ENCODE results near the gene C11orf65.

The C11orf65 gene

GRCh38 chr11:108498046-108498815 is 30.9 kb upstream of the C11orf65 start, which contains the start of gene POGLUT3:
POGLUT3 (minus strand) TSS chr11:108498384; CDS start chr11:108498366, 18 bp downstream.
- peak within 1 kb of the TSS; percentile 98 for H3K27ac ChIP-seq (ENCODE audit: low read depth, low read length, severe bottlenecking)
- H3K4me3 ChIP-seq (ENCODE audit: extremely low read depth, insufficient read depth, low read length, poor library complexity, severe bottlenecking) = peak within 1 kb of the TSS; percentile 58
- H3K36me3 ChIP-seq (ENCODE audit: control insufficient read depth, insufficient read depth, low read length) = no peaks in the 10 kb centered on the region
- H3K9me3 ChIP-seq (ENCODE audit: control insufficient read depth, low read length) = no peaks in the 10 kb centered on the region
- WGBS, 2 experiments (ENCODE audit: insufficient coverage in 2 of 2) = 1% methylated on average over 66 to 71 of the region's 84 CpGs
- peaks cover 32% of the 10 kb centered on the region for H3K4me1 ChIP-seq (ENCODE audit: control insufficient read depth, insufficient read depth, low read length, poor library complexity, severe bottlenecking)

DNA sequence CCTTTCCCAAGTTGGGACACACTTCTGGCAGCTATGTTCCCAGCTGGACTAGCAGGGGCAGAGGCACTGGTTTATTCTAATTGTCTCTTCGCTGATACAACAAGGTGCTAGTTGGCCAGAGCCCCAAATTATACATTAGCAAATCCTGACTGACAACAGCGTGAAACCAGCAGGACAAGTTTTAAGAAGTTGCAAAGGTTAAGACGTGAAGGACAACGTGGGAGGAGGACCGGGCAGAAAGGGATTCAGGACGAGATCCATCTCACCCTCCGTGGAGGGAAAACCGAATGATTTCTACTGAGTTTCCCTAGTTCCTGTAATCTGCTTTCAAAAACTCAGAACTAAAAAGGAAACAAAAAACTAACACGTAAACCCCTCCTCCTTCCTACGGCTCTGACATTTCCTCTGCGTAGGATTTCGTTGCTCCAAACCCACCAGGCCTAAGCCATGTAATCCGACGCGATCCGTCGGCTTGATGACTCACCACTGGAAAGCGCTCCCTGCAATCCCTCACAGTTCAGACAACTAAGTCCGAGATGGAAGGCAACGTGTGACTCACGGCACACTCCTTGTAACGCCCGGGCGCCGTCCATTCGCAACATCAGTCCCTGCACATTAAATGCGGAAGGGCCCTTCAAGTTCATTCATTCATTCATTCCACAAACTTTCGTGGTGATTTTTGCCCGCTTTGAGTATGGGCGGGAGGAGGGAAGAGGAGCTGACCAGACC is 30.2 kb upstream of the C11orf65 start:
- no peaks in the 10 kb centered on the region for H3K9me3 ChIP-seq (ENCODE audit: control insufficient read depth, low read length)
- WGBS, 2 experiments (ENCODE audit: insufficient coverage in 2 of 2) = 2 to 4% methylated on average over 17 to 24 of the region's 30 CpGs
- H3K27ac ChIP-seq (ENCODE audit: low read depth, low read length, severe bottlenecking) = peak overlapping the region; percentile 98
- peaks cover 32% of the 10 kb centered on the region for H3K4me1 ChIP-seq (ENCODE audit: control insufficient read depth, insufficient read depth, low read length, poor library complexity, severe bottlenecking)
- no peaks in the 10 kb centered on the region for H3K36me3 ChIP-seq (ENCODE audit: control insufficient read depth, insufficient read depth, low read length)
- peak overlapping the region; percentile 58 for H3K4me3 ChIP-seq (ENCODE audit: extremely low read depth, insufficient read depth, low read length, poor library complexity, severe bottlenecking)

GRCh38 chr11:108496643-108497256 is 29.4 kb upstream of the C11orf65 start:
- peak overlapping the region; percentile 58 for H3K4me3 ChIP-seq (ENCODE audit: extremely low read depth, insufficient read depth, low read length, poor library complexity, severe bottlenecking)
- H3K4me1 ChIP-seq (ENCODE audit: control insufficient read depth, insufficient read depth, low read length, poor library complexity, severe bottlenecking) = peaks cover 28% of the 10 kb centered on the region
- no peaks in the 10 kb centered on the region for H3K9me3 ChIP-seq (ENCODE audit: control insufficient read depth, low read length)
- peak overlapping the region; percentile 98 for H3K27ac ChIP-seq (ENCODE audit: low read depth, low read length, severe bottlenecking)
- 93 to 97% methylated on average over 7 of the region's 7 CpGs for WGBS, 2 experiments (ENCODE audit: insufficient coverage in 2 of 2)
- H3K36me3 ChIP-seq (ENCODE audit: control insufficient read depth, insufficient read depth, low read length) = no peaks in the 10 kb centered on the region

DNA sequence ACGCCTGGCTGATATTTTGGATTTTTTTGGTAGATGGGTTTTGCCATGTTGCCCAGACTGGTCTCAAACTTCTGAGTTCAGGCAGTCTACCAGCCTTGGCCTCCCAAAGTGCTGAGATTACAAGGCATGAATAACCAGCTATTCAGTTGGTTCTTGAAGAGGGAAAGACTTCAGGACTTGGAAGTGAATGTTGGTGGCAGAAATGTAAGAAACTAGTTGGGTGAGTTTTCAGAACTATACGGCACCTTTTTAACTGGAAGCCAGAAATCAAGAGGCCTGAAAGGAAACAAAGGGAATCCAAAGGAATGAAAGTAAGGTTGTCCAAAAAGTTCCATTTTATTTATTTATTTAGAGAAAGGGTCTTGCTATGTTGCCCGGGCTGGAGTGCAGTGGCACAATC is 28.0 kb upstream of the C11orf65 start:
- Histone ChIP-seq H3K4me1 (ENCODE audit: control insufficient read depth, insufficient read depth, low read length, poor library complexity, severe bottlenecking) (peaks cover 18% of the 10 kb centered on the region), H3K36me3 (ENCODE audit: control insufficient read depth, insufficient read depth, low read length) (no peaks in the 10 kb centered on the region), H3K4me3 (ENCODE audit: extremely low read depth, insufficient read depth, low read length, poor library complexity, severe bottlenecking) (no peak overlapping the region), H3K27ac (ENCODE audit: low read depth, low read length, severe bottlenecking) (no peak overlapping the region), H3K9me3 (ENCODE audit: control insufficient read depth, low read length) (no peaks in the 10 kb centered on the region)
- WGBS, 2 experiments (ENCODE audit: insufficient coverage in 2 of 2) = 100% methylated on average over 1 to 2 of the region's 3 CpGs

- no peak overlapping the region for H3K4me3 ChIP-seq (ENCODE audit: extremely low read depth, insufficient read depth, low read length, poor library complexity, severe bottlenecking)
- H3K27ac ChIP-seq (ENCODE audit: low read depth, low read length, severe bottlenecking) = no peak overlapping the region
- no peaks in the 10 kb centered on the region for H3K9me3 ChIP-seq (ENCODE audit: control insufficient read depth, low read length)
- H3K36me3 ChIP-seq (ENCODE audit: control insufficient read depth, insufficient read depth, low read length) = peaks cover 7% of the 10 kb centered on the region
- 89 to 97% methylated on average over 4 to 5 of the region's 6 CpGs for WGBS, 2 experiments (ENCODE audit: insufficient coverage in 2 of 2)
- H3K4me1 ChIP-seq (ENCODE audit: control insufficient read depth, insufficient read depth, low read length, poor library complexity, severe bottlenecking) = peaks cover 12% of the 10 kb centered on the region
Observed at GRCh38 chr11:108494182-108494581, 26.9 kb upstream of the C11orf65 start.

GRCh38 chr11:108491936-108492335 is 24.6 kb upstream of the C11orf65 start:
- Histone ChIP-seq H3K36me3 (ENCODE audit: control insufficient read depth, insufficient read depth, low read length) (peaks cover 18% of the 10 kb centered on the region), H3K4me3 (ENCODE audit: extremely low read depth, insufficient read depth, low read length, poor library complexity, severe bottlenecking) (no peak overlapping the region), H3K9me3 (ENCODE audit: control insufficient read depth, low read length) (no peaks in the 10 kb centered on the region), H3K4me1 (ENCODE audit: control insufficient read depth, insufficient read depth, low read length, poor library complexity, severe bottlenecking) (peaks cover 8% of the 10 kb centered on the region), H3K27ac (ENCODE audit: low read depth, low read length, severe bottlenecking) (no peak overlapping the region)
- 77 to 80% methylated on average over 1 to 2 of the region's 3 CpGs for WGBS, 2 experiments (ENCODE audit: insufficient coverage in 2 of 2)

DNA sequence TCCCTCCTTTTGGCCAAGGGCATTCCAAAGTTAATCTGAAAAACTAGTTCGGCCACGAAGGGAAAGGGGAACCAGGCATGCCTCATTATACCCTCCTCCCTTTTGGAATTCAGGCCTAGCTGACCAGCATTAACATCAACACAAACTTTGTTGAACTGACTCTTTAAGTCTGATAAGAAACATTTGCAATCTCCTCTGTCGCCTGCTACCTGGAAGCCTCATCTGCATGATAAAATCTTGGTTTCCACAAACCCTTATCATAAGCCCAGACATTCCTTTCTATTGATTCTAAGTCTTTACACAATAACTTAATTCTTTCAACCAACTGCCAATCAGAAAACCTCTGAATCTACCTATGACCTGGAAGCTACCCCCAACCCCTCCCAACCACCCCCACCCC is 19.5 kb upstream of the C11orf65 start:
- H3K4me1 ChIP-seq (ENCODE audit: control insufficient read depth, insufficient read depth, low read length, poor library complexity, severe bottlenecking) = no peaks in the 10 kb centered on the region
- H3K36me3 ChIP-seq (ENCODE audit: control insufficient read depth, insufficient read depth, low read length) = peaks cover 58% of the 10 kb centered on the region
- H3K27ac ChIP-seq (ENCODE audit: low read depth, low read length, severe bottlenecking) = no peak overlapping the region
- peaks cover 3% of the 10 kb centered on the region for H3K9me3 ChIP-seq (ENCODE audit: control insufficient read depth, low read length)
- 96 to 98% methylated on average over 3 of the region's 3 CpGs for WGBS, 2 experiments (ENCODE audit: insufficient coverage in 2 of 2)
- H3K4me3 ChIP-seq (ENCODE audit: extremely low read depth, insufficient read depth, low read length, poor library complexity, severe bottlenecking) = no peak overlapping the region

DNA sequence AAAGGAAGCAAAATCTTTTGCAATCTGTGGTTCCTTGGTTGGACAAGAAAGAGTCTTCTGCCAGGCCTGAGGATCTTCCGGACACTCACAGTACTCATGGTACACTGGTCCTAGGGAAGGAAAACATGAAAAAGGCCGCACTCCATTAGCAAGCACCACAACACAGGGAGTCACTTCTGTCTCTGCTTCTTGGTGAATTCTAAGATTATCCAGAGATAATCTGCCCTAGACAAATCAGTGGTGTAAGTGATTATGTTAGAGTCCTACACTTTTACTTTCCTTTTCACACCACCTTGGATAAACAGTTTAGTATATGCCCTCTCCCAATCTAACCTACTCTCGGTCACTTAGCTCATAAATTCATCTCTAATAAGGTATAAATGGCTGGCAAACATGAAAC is 19.0 kb upstream of the C11orf65 start:
- H3K27ac ChIP-seq (ENCODE audit: low read depth, low read length, severe bottlenecking) = no peak overlapping the region
- peaks cover 63% of the 10 kb centered on the region for H3K36me3 ChIP-seq (ENCODE audit: control insufficient read depth, insufficient read depth, low read length)
- H3K4me3 ChIP-seq (ENCODE audit: extremely low read depth, insufficient read depth, low read length, poor library complexity, severe bottlenecking) = no peak overlapping the region
- H3K9me3 ChIP-seq (ENCODE audit: control insufficient read depth, low read length) = peaks cover 3% of the 10 kb centered on the region
- no peaks in the 10 kb centered on the region for H3K4me1 ChIP-seq (ENCODE audit: control insufficient read depth, insufficient read depth, low read length, poor library complexity, severe bottlenecking)
- 100% methylated on average over 1 of the region's 3 CpGs; no CpG with 5 or more reads in 1 of the 2 experiments for WGBS, 2 experiments (ENCODE audit: insufficient coverage in 2 of 2)

DNA sequence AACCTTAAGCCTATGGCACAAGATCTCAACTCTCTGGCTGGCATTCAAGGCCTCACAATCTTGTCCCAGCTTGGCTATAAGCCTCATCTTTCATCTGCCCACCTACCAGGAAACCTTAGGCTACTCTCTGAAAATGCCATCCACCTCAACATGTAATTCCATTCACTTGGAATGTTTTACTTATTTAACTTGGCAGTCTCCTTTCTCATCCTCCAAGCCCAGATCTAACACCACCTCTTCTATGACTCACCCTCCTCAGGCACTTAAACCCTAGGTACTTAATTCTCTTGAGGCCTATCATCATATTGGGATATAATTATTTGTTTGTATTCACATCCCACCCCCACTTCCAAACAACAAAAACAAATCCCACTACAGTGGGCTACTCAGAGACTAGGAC is 15.8 kb upstream of the C11orf65 start:
- Histone ChIP-seq H3K4me1 (ENCODE audit: control insufficient read depth, insufficient read depth, low read length, poor library complexity, severe bottlenecking) (no peaks in the 10 kb centered on the region), H3K27ac (ENCODE audit: low read depth, low read length, severe bottlenecking) (no peak overlapping the region), H3K4me3 (ENCODE audit: extremely low read depth, insufficient read depth, low read length, poor library complexity, severe bottlenecking) (no peak overlapping the region), H3K36me3 (ENCODE audit: control insufficient read depth, insufficient read depth, low read length) (peaks cover 58% of the 10 kb centered on the region), H3K9me3 (ENCODE audit: control insufficient read depth, low read length) (peaks cover 3% of the 10 kb centered on the region)

GRCh38 chr11:108474664-108475463 is 7.5 kb upstream of the C11orf65 start:
- peaks cover 41% of the 10 kb centered on the region for H3K36me3 ChIP-seq (ENCODE audit: control insufficient read depth, insufficient read depth, low read length)
- H3K9me3 ChIP-seq (ENCODE audit: control insufficient read depth, low read length) = no peaks in the 10 kb centered on the region
- WGBS, 2 experiments (ENCODE audit: insufficient coverage in 2 of 2) = 87 to 95% methylated on average over 7 to 8 of the region's 11 CpGs
- no peaks in the 10 kb centered on the region for H3K4me1 ChIP-seq (ENCODE audit: control insufficient read depth, insufficient read depth, low read length, poor library complexity, severe bottlenecking)
- no peak overlapping the region for H3K4me3 ChIP-seq (ENCODE audit: extremely low read depth, insufficient read depth, low read length, poor library complexity, severe bottlenecking)
- no peak overlapping the region for H3K27ac ChIP-seq (ENCODE audit: low read depth, low read length, severe bottlenecking)

Measured in mesodermal cell (in vitro differentiated cells).